A549 (cell line): ENCODE measurements around the gene COX4I2.

Experiments
- HOXB13 ChIP-seq: fragments of 250-450 bp; sonication (Bioruptor Pico); IDR thresholded peaks from 2 replicates; pipeline ENCODE4 v1.5.0; 2020; ENCODE audit warnings: low read depth, mild to moderate bottlenecking, moderate library complexity
- POLR2A ChIP-seq: IDR thresholded peaks from 2 replicates; pipeline ENCODE4 v1.6.1; 2012; ENCODE audit warnings: mild to moderate bottlenecking, low read length

GRCh38 chr20:31641391-31641790, 3.7 kb downstream of the COX4I2 start:
- TF ChIP-seq POLR2A, result no peak
- TF ChIP-seq HOXB13 (CRISPR knock-in tag), result no peak
